Measurements from ENCODE around the gene HSPB7. TPM values are rescaled to one million over a fixed set of nuclear protein-coding genes. Genes with fewer than 3 reads are reported as not detected.
A peak's percentile ranks its signal among the peaks of the same experiment; 100 is the strongest.

Gene HSPB7
- polyA plus RNA-seq, 1 experiment: 3.5 TPM

DNA sequence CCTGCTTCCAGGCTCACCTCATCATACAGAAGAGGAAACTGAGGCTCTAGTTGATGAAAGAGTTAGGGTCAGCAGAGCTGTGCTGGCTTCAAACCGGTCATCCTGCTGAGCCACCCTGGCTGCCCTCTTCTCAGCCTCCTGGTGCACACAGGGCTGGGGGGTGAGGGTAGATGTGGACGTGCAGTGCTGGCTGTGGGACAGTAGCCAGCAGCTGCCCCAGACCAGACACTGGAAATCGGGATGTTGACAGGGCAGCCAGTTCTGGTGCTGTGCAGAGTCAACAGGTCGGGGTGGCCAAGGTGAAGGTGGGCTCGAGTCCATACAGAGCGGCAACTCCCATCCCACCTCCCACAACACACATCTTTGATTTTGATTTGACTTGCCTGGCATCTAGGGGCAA is 2.5 kb upstream of the HSPB7 start:
- Histone ChIP-seq H3K4me3 (ENCODE audit: low read depth, low read length) (no peak overlapping the region), H3K27me3 (ENCODE audit: control insufficient read depth, insufficient read depth, low read length) (peaks cover 3% of the 10 kb centered on the region), H3K9me3 (ENCODE audit: control insufficient read depth, insufficient read depth, low read length) (peaks cover 5% of the 10 kb centered on the region; the same call in 1 of the 2 replicates), H3K27ac (ENCODE audit: low read depth, low read length) (no peak overlapping the region)
- no peak for DNase-seq (ENCODE audit: low read depth, low spot score)
- ChIA-PET POLR2A (no interaction called here), CTCF (interaction anchor here (1.3 to 1.5 kb wide), 4 partner anchors 11 to 229 kb away, joined by 3 to 6 read pairs (median 4); no protein-coding TSS in a partner anchor)
- TF ChIP-seq, protein P1, sequence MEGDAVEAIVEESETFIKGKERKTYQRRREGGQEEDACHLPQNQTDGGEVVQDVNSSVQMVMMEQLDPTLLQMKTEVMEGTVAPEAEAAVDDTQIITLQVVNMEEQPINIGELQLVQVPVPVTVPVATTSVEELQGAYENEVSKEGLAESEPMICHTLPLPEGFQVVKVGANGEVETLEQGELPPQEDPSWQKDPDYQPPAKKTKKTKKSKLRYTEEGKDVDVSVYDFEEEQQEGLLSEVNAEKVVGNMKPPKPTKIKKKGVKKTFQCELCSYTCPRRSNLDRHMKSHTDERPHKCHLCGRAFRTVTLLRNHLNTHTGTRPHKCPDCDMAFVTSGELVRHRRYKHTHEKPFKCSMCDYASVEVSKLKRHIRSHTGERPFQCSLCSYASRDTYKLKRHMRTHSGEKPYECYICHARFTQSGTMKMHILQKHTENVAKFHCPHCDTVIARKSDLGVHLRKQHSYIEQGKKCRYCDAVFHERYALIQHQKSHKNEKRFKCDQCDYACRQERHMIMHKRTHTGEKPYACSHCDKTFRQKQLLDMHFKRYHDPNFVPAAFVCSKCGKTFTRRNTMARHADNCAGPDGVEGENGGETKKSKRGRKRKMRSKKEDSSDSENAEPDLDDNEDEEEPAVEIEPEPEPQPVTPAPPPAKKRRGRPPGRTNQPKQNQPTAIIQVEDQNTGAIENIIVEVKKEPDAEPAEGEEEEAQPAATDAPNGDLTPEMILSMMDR (IDR thresholded peaks at IDR 0.05; ENCODE audit: low read depth, low read length): no peak

- Histone ChIP-seq H3K27me3 (ENCODE audit: control insufficient read depth, insufficient read depth, low read length) (no peaks in the 10 kb centered on the region), H3K4me3 (ENCODE audit: low read depth, low read length) (no peak overlapping the region), H3K27ac (ENCODE audit: low read depth, low read length) (no peak overlapping the region), H3K9me3 (ENCODE audit: control insufficient read depth, insufficient read depth, low read length) (peaks cover 6% of the 10 kb centered on the region; the same call in 1 of the 2 replicates)
- no peak for DNase-seq (ENCODE audit: low read depth, low spot score)
- TF ChIP-seq, protein P1 (IDR thresholded peaks at IDR 0.05; ENCODE audit: low read depth, low read length): no peak
- CTCF ChIA-PET: interaction anchor here (1.3 to 1.5 kb wide), 4 partner anchors 10 to 228 kb away, joined by 3 to 6 read pairs (median 4); no protein-coding TSS in a partner anchor
- POLR2A ChIA-PET: no interaction called here
Measured at GRCh38 chr1:16019644-16020277, 1.9 kb upstream of the HSPB7 start.

DNA sequence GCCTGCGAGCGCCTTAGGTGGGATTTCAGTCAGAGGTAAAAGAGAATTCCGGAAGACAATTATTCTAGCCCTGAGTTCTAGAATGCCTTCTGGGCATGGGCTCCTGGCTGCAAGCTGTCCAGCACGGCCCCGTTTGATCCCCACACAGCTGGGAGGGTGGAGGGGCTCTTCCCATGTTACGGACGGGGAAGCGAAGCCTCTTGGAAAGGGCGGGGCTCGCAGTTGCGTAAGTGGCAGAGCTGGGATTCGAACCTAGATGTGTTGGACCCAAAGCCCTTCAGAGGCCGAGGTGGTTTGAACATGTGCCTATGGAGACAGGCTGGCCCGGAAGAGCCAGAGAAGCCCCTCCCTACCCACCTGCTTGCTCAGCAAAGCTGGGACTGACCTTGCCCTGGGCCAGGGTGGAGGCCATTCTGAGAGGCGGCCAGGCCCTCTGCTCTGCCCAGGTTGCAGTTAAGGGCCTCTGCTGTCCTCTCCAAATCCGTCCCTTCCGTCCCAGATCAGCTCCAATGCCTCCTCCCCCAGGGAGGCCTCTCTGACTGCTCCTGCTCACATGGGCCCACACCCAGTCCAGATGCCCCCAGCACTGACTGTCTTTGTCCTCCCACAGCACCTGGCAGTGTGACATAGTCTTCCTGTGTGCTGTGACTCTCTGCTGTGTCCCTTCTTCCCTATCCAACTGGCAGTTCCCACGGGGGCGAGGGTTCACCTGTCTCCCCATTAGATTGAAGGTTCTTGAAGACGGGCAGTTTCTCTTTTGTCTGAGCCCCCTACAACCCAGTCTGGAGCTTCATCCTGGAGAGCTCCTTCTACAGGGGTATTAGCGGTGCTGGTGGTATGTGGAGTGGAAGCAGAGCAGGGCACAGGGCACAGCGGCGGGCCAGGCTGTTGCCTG is 1.2 kb upstream of the HSPB7 start:
- DNase-seq (ENCODE audit: low read depth, low spot score): no peak
- Histone ChIP-seq H3K27me3 (ENCODE audit: control insufficient read depth, insufficient read depth, low read length) (no peaks in the 10 kb centered on the region), H3K27ac (ENCODE audit: low read depth, low read length) (peak overlapping the region; percentile 82), H3K9me3 (ENCODE audit: control insufficient read depth, insufficient read depth, low read length) (peaks cover 6% of the 10 kb centered on the region; the same call in 1 of the 2 replicates), H3K4me3 (ENCODE audit: low read depth, low read length) (no peak overlapping the region)
- CTCF ChIA-PET: interaction anchor here (1.3 to 1.5 kb wide), 3 partner anchors 10 to 227 kb away, joined by 3 to 6 read pairs (median 3); no protein-coding TSS in a partner anchor
- POLR2A ChIA-PET: no interaction called here
- TF ChIP-seq, protein P1 (IDR thresholded peaks at IDR 0.05; ENCODE audit: low read depth, low read length): no peak

GRCh38 chr1:16018308-16018707 is 465 bp upstream of the HSPB7 start:
- Histone ChIP-seq H3K4me3 (ENCODE audit: low read depth, low read length) (no peak overlapping the region), H3K9me3 (ENCODE audit: control insufficient read depth, insufficient read depth, low read length) (peaks cover 6% of the 10 kb centered on the region; the same call in 1 of the 2 replicates), H3K27me3 (ENCODE audit: control insufficient read depth, insufficient read depth, low read length) (no peaks in the 10 kb centered on the region), H3K27ac (ENCODE audit: low read depth, low read length) (peak overlapping the region; percentile 82)
- CTCF ChIA-PET: interaction anchor here (0.9 to 1.3 kb wide), 4 partner anchors 11 to 64 kb away, joined by 3 to 10 read pairs (median 4); no protein-coding TSS in a partner anchor
- DNase-seq (ENCODE audit: low read depth, low spot score): no peak
- POLR2A ChIA-PET: interaction anchor here (1.0 kb wide), 1 partner anchor 219 kb away, joined by 4 read pairs; no protein-coding TSS in a partner anchor
- TF ChIP-seq, protein P1 (IDR thresholded peaks at IDR 0.05; ENCODE audit: low read depth, low read length): no peak

Measured in AG04450 (cell line).